ENCODE results near the gene PIP5K1C. TPM values are rescaled to one million over a fixed set of nuclear protein-coding genes. Genes with fewer than 3 reads are reported as not detected.

PIP5K1C gene
- total RNA-seq, 1 donor from 2014 or later: 75.7 TPM

GRCh38 chr19:3743486-3743885 lies 43.2 kb upstream of the PIP5K1C start:
- no peaks in the 10 kb centered on the region for H3K36me3 Mint-ChIP-seq (ENCODE audit: unreplicated experiment)
- H3K27ac Mint-ChIP-seq (ENCODE audit: unreplicated experiment): no peak overlapping the region
- H3K4me3 Mint-ChIP-seq (ENCODE audit: unreplicated experiment): no peak overlapping the region
- no peaks in the 10 kb centered on the region for H3K27me3 Mint-ChIP-seq (ENCODE audit: unreplicated experiment)
- H3K9me3 Mint-ChIP-seq (ENCODE audit: unreplicated experiment): no peaks in the 10 kb centered on the region
- H3K4me1 Mint-ChIP-seq (ENCODE audit: unreplicated experiment): no peaks in the 10 kb centered on the region
- TF ChIP-seq, protein P1, sequence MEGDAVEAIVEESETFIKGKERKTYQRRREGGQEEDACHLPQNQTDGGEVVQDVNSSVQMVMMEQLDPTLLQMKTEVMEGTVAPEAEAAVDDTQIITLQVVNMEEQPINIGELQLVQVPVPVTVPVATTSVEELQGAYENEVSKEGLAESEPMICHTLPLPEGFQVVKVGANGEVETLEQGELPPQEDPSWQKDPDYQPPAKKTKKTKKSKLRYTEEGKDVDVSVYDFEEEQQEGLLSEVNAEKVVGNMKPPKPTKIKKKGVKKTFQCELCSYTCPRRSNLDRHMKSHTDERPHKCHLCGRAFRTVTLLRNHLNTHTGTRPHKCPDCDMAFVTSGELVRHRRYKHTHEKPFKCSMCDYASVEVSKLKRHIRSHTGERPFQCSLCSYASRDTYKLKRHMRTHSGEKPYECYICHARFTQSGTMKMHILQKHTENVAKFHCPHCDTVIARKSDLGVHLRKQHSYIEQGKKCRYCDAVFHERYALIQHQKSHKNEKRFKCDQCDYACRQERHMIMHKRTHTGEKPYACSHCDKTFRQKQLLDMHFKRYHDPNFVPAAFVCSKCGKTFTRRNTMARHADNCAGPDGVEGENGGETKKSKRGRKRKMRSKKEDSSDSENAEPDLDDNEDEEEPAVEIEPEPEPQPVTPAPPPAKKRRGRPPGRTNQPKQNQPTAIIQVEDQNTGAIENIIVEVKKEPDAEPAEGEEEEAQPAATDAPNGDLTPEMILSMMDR (IDR thresholded peaks at IDR 0.05): no peak
- DNase-seq (ENCODE audit: extremely low spot score, unreplicated experiment): no peak

DNA sequence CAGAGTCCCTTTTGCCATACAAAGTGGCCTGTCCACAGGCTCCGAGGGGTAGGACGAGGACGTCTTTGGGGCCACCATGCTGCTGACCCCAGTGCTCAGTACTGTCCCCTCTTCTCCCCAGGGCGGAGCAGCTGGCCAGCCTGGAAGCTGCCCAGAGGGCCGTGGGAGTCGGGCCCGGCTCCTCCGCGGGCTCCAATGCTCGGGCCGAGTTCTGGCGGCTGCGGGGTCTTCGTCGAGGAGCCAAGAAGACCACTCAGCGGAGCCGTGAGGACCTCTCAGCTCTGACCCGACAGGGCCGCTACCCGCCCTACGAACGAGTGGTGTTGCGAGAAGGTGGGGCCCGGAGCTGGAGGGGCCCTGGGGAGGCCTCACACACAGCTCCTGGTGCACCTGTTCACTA lies 40.2 kb upstream of the PIP5K1C start:
- DNase-seq (ENCODE audit: extremely low spot score, unreplicated experiment): no peak
- TF ChIP-seq, protein P1 (IDR thresholded peaks at IDR 0.05): no peak
- Mint-ChIP-seq H3K4me1 (ENCODE audit: unreplicated experiment) (no peaks in the 10 kb centered on the region), H3K36me3 (ENCODE audit: unreplicated experiment) (no peaks in the 10 kb centered on the region), H3K4me3 (ENCODE audit: unreplicated experiment) (no peak overlapping the region), H3K27me3 (ENCODE audit: unreplicated experiment) (no peaks in the 10 kb centered on the region), H3K27ac (ENCODE audit: unreplicated experiment) (no peak overlapping the region), H3K9me3 (ENCODE audit: unreplicated experiment) (no peaks in the 10 kb centered on the region)

- no peak for DNase-seq (ENCODE audit: extremely low spot score, unreplicated experiment)
- H3K4me3 Mint-ChIP-seq (ENCODE audit: unreplicated experiment): no peak overlapping the region
- H3K27me3 Mint-ChIP-seq (ENCODE audit: unreplicated experiment): no peaks in the 10 kb centered on the region
- H3K27ac Mint-ChIP-seq (ENCODE audit: unreplicated experiment): no peak overlapping the region
- H3K36me3 Mint-ChIP-seq (ENCODE audit: unreplicated experiment): no peaks in the 10 kb centered on the region
- TF ChIP-seq, protein P1 (IDR thresholded peaks at IDR 0.05): no peak
- H3K4me1 Mint-ChIP-seq (ENCODE audit: unreplicated experiment): no peaks in the 10 kb centered on the region
- H3K9me3 Mint-ChIP-seq (ENCODE audit: unreplicated experiment): no peaks in the 10 kb centered on the region
Measured at GRCh38 chr19:3738477-3739220, 38.4 kb upstream of the PIP5K1C start.

- Mint-ChIP-seq H3K4me1 (ENCODE audit: unreplicated experiment) (no peaks in the 10 kb centered on the region), H3K27me3 (ENCODE audit: unreplicated experiment) (no peaks in the 10 kb centered on the region), H3K4me3 (ENCODE audit: unreplicated experiment) (no peak overlapping the region), H3K27ac (ENCODE audit: unreplicated experiment) (no peak overlapping the region), H3K9me3 (ENCODE audit: unreplicated experiment) (no peaks in the 10 kb centered on the region), H3K36me3 (ENCODE audit: unreplicated experiment) (no peaks in the 10 kb centered on the region)
- DNase-seq (ENCODE audit: extremely low spot score, unreplicated experiment): no peak
- TF ChIP-seq, protein P1 (IDR thresholded peaks at IDR 0.05): no peak
Measured at GRCh38 chr19:3737487-3738205, 37.4 kb upstream of the PIP5K1C start.

DNA sequence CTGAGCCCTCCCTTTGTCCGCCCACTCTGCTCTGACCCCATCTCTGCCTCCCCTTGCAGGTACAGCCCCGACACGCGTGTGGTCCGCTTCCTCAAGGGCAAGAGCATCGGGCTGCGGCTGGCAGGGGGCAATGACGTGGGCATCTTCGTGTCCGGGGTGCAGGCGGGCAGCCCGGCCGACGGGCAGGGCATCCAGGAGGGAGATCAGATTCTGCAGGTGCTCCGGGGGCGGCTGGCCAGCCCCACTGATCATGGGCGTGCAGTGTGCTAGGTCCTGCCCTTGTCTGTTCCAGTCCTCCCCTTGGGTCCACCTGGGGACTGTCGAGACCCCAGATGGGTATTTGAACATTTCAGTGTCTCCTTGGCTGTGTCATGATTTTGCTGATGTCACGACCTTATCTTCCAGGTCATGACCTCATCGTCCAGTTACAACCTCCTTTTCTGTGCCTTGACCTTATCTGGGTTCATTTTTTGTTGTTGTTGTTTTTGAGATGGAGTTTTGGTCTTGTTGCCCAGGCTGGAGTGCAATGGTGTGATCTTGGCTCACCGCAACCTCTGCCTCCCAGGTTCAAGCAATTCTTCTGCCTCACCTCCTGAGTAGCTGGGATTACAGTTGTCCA lies 35.9 kb upstream of the PIP5K1C start:
- no peaks in the 10 kb centered on the region for H3K4me1 Mint-ChIP-seq (ENCODE audit: unreplicated experiment)
- H3K27ac Mint-ChIP-seq (ENCODE audit: unreplicated experiment): no peak overlapping the region
- H3K27me3 Mint-ChIP-seq (ENCODE audit: unreplicated experiment): no peaks in the 10 kb centered on the region
- no peaks in the 10 kb centered on the region for H3K36me3 Mint-ChIP-seq (ENCODE audit: unreplicated experiment)
- no peaks in the 10 kb centered on the region for H3K9me3 Mint-ChIP-seq (ENCODE audit: unreplicated experiment)
- DNase-seq (ENCODE audit: extremely low spot score, unreplicated experiment): no peak
- H3K4me3 Mint-ChIP-seq (ENCODE audit: unreplicated experiment): no peak overlapping the region
- TF ChIP-seq, protein P1 (IDR thresholded peaks at IDR 0.05): no peak
